22Rv1 (cell line): ENCODE results near the gene ACOXL.
"Not testable (repeated sequence)": the region's sequence is repeated elsewhere in the genome, so short reads cannot be mapped to it uniquely, and the experiment has no call there.

Experiments used
- H3K27ac ChIP-seq: fragments of 450-650 bp; 2 replicates; pipeline ENCODE4 v1.5.1; 2017
- CTCF ChIP-seq: fragments of 450-650 bp; IDR thresholded peaks from 2 replicates; pipeline ENCODE4 v1.5.1; 2017; ENCODE audit warnings: mild to moderate bottlenecking
- ZFX ChIP-seq: fragments of 450-650 bp; IDR thresholded peaks from 2 replicates; pipeline ENCODE4 v1.6.1; 2017; ENCODE audit warnings: antibody characterized with exemption, borderline replicate concordance

The ACOXL gene

GRCh38 chr2:111066062-111066593, 333.8 kb downstream of the ACOXL start:
- no peak overlapping the region for H3K27ac ChIP-seq
- TF ChIP-seq ZFX (no peak), CTCF (no peak)

- no peak overlapping the region for H3K27ac ChIP-seq
- TF ChIP-seq ZFX (no peak), CTCF (no peak)
Observed at GRCh38 chr2:111068435-111069058, 336.2 kb downstream of the ACOXL start.

- no peak overlapping the region for H3K27ac ChIP-seq
- TF ChIP-seq ZFX = no peak
- no peak for TF ChIP-seq CTCF
Observed at GRCh38 chr2:111069722-111070121, 337.3 kb downstream of the ACOXL start.

- no peak overlapping the region for H3K27ac ChIP-seq
- TF ChIP-seq ZFX = no peak
- TF ChIP-seq CTCF = no peak
Observed at GRCh38 chr2:111071600-111072171, 339.3 kb downstream of the ACOXL start.

- no peak overlapping the region for H3K27ac ChIP-seq
- TF ChIP-seq CTCF (no peak), ZFX (no peak)
Observed at GRCh38 chr2:111072220-111072871, 340.0 kb downstream of the ACOXL start.

GRCh38 chr2:111082659-111083058, 350.3 kb downstream of the ACOXL start:
- H3K27ac ChIP-seq = not testable (repeated sequence)

- H3K27ac ChIP-seq = no peak overlapping the region
- TF ChIP-seq ZFX (no peak), CTCF (no peak)
Observed at GRCh38 chr2:111091811-111092211, 359.4 kb downstream of the ACOXL start.
